ENCODE measurements around the gene PCYT2. TPM values are rescaled to one million over a fixed set of nuclear protein-coding genes. Genes with fewer than 3 reads are reported as not detected.

The PCYT2 gene
- total RNA-seq, 1 experiment from 2014 or later = 31.4 TPM

GRCh38 chr17:81867991-81868673, 43.1 kb downstream of the PCYT2 start:
- no peak for ATAC-seq
- CTCF ChIA-PET = interaction anchor here (1.1 to 2.3 kb wide), 4 partner anchors 9 to 152 kb away, joined by 4 to 12 read pairs (median 8); partner anchors contain the start of gene PCYT2
- peaks cover 23% of the 10 kb centered on the region for H3K4me1 Mint-ChIP-seq
- no peaks in the 10 kb centered on the region for H3K9me3 Mint-ChIP-seq
- H3K4me3 Mint-ChIP-seq = no peak overlapping the region
- H3K36me3 Mint-ChIP-seq = peaks cover 10% of the 10 kb centered on the region
- H3K27me3 Mint-ChIP-seq (ENCODE audit: low read depth) = no peaks in the 10 kb centered on the region; the same call in 1 of the 2 replicates
- no peak for DNase-seq (ENCODE audit: low spot score)
- H3K27ac Mint-ChIP-seq = peak overlapping the region; percentile 72
- POLR2A ChIA-PET = interaction anchor here (1.0 to 2.6 kb wide), 2 partner anchors 56 to 165 kb away, joined by 4 to 7 read pairs; partner anchors contain the start of gene MRPL12
- TF ChIP-seq FOXK1 (CRISPR knock-in tag; IDR thresholded peaks at IDR 0.05) (no peak), EMX1 (CRISPR knock-in tag; IDR thresholded peaks at IDR 0.05) (peak; percentile 58; the same call in 1 of the 2 replicates), GRHL2 (CRISPR knock-in tag; IDR thresholded peaks at IDR 0.05; ENCODE audit: insufficient replicate concordance, severe bottlenecking) (no peak), RORB (CRISPR knock-in tag; IDR thresholded peaks at IDR 0.05) (no peak), SOX15 (CRISPR knock-in tag; IDR thresholded peaks at IDR 0.05) (no peak), PRRX2 (CRISPR knock-in tag; IDR thresholded peaks at IDR 0.05) (no peak; the same call in 1 of the 2 replicates), MAX (CRISPR knock-in tag; IDR thresholded peaks at IDR 0.05) (0 out of 2 replicates have a peak, but pooled peaks have one; percentile 12), ATF1 (CRISPR knock-in tag; IDR thresholded peaks at IDR 0.05) (no peak), IRF1 (CRISPR knock-in tag; IDR thresholded peaks at IDR 0.05) (peak; percentile 13; the same call in 1 of the 2 replicates), HMGXB4 (CRISPR knock-in tag; IDR thresholded peaks at IDR 0.05) (0 out of 2 replicates have a peak, but pooled peaks have one; percentile 45), FOXJ3 (CRISPR knock-in tag; IDR thresholded peaks at IDR 0.05; ENCODE audit: borderline replicate concordance) (no peak), SMAD4 (CRISPR knock-in tag; IDR thresholded peaks at IDR 0.05) (0 out of 2 replicates have a peak, but pooled peaks have one; percentile 46), E2F4 (CRISPR knock-in tag; IDR thresholded peaks at IDR 0.05; ENCODE audit: borderline replicate concordance, low read depth) (peak; percentile 46; the same call in 1 of the 2 replicates), IRF2 (CRISPR knock-in tag; IDR thresholded peaks at IDR 0.05; ENCODE audit: borderline replicate concordance, low read depth) (no peak), NR3C1 (CRISPR knock-in tag; conservative IDR thresholded peaks at IDR 0.05; ENCODE audit: low read depth) (no peak), ZNF423 (CRISPR knock-in tag; IDR thresholded peaks at IDR 0.05) (no peak), ZNF671 (CRISPR knock-in tag; IDR thresholded peaks at IDR 0.05) (peak; percentile 77), MXD4 (CRISPR knock-in tag; IDR thresholded peaks at IDR 0.05; ENCODE audit: borderline replicate concordance) (no peak), FOXP1 (CRISPR knock-in tag; IDR thresholded peaks at IDR 0.05; ENCODE audit: borderline replicate concordance) (peak; percentile 76; the same call in 1 of the 2 replicates), ESRRA (CRISPR knock-in tag; IDR thresholded peaks at IDR 0.05; ENCODE audit: borderline replicate concordance) (0 out of 2 replicates have a peak, but pooled peaks have one; percentile 38), GABPB1 (CRISPR knock-in tag; IDR thresholded peaks at IDR 0.05) (peak; percentile 36; the same call in 1 of the 2 replicates), NFYB (CRISPR knock-in tag; conservative IDR thresholded peaks at IDR 0.05; ENCODE audit: low read depth) (0 out of 2 replicates have a peak, but pooled peaks have one; percentile 42), ZNF416 (CRISPR knock-in tag; IDR thresholded peaks at IDR 0.05) (peak; percentile 65; the same call in 1 of the 2 replicates)
- TF ChIP-seq, protein P1, sequence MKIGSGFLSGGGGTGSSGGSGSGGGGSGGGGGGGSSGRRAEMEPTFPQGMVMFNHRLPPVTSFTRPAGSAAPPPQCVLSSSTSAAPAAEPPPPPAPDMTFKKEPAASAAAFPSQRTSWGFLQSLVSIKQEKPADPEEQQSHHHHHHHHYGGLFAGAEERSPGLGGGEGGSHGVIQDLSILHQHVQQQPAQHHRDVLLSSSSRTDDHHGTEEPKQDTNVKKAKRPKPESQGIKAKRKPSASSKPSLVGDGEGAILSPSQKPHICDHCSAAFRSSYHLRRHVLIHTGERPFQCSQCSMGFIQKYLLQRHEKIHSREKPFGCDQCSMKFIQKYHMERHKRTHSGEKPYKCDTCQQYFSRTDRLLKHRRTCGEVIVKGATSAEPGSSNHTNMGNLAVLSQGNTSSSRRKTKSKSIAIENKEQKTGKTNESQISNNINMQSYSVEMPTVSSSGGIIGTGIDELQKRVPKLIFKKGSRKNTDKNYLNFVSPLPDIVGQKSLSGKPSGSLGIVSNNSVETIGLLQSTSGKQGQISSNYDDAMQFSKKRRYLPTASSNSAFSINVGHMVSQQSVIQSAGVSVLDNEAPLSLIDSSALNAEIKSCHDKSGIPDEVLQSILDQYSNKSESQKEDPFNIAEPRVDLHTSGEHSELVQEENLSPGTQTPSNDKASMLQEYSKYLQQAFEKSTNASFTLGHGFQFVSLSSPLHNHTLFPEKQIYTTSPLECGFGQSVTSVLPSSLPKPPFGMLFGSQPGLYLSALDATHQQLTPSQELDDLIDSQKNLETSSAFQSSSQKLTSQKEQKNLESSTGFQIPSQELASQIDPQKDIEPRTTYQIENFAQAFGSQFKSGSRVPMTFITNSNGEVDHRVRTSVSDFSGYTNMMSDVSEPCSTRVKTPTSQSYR (CRISPR knock-in tag; IDR thresholded peaks at IDR 0.05) = peak; percentile 51; the same call in 1 of the 2 replicates
- TF ChIP-seq, protein P2, sequence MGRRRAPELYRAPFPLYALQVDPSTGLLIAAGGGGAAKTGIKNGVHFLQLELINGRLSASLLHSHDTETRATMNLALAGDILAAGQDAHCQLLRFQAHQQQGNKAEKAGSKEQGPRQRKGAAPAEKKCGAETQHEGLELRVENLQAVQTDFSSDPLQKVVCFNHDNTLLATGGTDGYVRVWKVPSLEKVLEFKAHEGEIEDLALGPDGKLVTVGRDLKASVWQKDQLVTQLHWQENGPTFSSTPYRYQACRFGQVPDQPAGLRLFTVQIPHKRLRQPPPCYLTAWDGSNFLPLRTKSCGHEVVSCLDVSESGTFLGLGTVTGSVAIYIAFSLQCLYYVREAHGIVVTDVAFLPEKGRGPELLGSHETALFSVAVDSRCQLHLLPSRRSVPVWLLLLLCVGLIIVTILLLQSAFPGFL (CRISPR knock-in tag; IDR thresholded peaks at IDR 0.05; ENCODE audit: borderline replicate concordance) = no peak
- TF ChIP-seq, protein P3, sequence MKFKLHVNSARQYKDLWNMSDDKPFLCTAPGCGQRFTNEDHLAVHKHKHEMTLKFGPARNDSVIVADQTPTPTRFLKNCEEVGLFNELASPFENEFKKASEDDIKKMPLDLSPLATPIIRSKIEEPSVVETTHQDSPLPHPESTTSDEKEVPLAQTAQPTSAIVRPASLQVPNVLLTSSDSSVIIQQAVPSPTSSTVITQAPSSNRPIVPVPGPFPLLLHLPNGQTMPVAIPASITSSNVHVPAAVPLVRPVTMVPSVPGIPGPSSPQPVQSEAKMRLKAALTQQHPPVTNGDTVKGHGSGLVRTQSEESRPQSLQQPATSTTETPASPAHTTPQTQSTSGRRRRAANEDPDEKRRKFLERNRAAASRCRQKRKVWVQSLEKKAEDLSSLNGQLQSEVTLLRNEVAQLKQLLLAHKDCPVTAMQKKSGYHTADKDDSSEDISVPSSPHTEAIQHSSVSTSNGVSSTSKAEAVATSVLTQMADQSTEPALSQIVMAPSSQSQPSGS (CRISPR knock-in tag; IDR thresholded peaks at IDR 0.05; ENCODE audit: borderline replicate concordance, low read depth) = no peak
